Activated T-helper 2 cell treated with anti-CD3 and anti-CD28 coated beads, Interferon-gamma antibody, Interleukin-2, Interleukin-4, amounts not matched to agents 10 μg/mL and 5 μg/mL and 100 μg/mL, durations not matched to agents 14 hours and 24 hours and 36 hours (primary cell): ENCODE measurements around the gene PFAS. TPM values are rescaled to one million over a fixed set of nuclear protein-coding genes. Genes with fewer than 3 reads are reported as not detected.

Source experiments
- DNase-seq: peaks from one replicate; pipeline ENCODE4 v3.0.0; 2021; ENCODE audit warnings: low spot score
- H3K27ac Mint-ChIP-seq: one replicate; pipeline ENCODE4 v1.8.0; 2021; ENCODE audit warnings: mixed read lengths
- H3K27me3 Mint-ChIP-seq: one replicate; pipeline ENCODE4 v1.8.0; 2021; ENCODE audit warnings: low read depth, mixed read lengths
- H3K36me3 Mint-ChIP-seq: one replicate; pipeline ENCODE4 v1.8.0; 2021; ENCODE audit warnings: low read depth, mixed read lengths
- H3K4me1 Mint-ChIP-seq: one replicate; pipeline ENCODE4 v1.8.0; 2021; ENCODE audit warnings: low read depth, mixed read lengths
- H3K4me3 Mint-ChIP-seq: one replicate; pipeline ENCODE4 v1.8.0; 2021; ENCODE audit warnings: low read depth, mild to moderate bottlenecking, moderate library complexity, mixed read lengths
- H3K9me3 Mint-ChIP-seq: one replicate; pipeline ENCODE4 v1.8.0; 2021; ENCODE audit warnings: mixed read lengths
- intact Hi-C: fragments of 100-400 bp; cut with micrococcal nuclease; formaldehyde crosslinking; loops from one replicate; pipeline ENCODE4 v1.15.1; 2023
- total RNA-seq: library from RNA; stranded (reverse); gene quantifications from 2 replicates; pipeline ENCODE4 v1.2.3, GENCODE V29; 2022

The PFAS gene
- total RNA-seq, 1 donor from 2014 or later, result 165 TPM

DNA sequence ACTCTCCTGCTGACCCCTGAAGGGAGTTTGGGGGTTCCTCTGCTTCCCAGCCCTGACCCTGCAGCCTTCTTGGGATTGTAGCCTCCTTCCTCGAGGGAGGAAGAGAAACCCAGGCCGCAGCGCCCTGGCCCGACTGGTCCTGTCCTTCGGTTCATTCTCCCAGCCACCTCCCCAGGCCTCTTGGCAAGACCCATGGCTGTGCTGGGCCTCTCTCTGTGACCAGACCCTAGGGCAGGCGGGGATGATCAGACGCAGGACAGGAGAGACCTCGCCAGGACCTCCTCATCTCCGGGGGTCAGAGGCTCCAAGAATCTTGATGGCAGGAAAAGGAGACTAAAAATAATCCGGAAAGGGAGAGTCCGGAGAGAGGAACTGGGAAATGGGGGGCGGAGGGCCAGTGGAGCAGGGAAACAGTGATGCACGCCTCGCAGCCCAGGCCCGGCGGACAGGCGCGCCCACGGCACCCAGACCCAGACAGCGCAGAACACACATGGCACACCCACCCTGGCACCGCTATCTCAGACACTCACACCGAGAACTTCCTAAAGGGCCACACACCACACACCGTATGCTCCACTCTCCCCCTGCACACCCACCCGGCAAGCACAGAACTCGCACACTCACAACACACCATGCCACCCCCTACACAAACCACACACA is 62.2 kb downstream of the PFAS start:
- no peak for DNase-seq
- no peaks in the 10 kb centered on the region for H3K4me1 Mint-ChIP-seq

DNA sequence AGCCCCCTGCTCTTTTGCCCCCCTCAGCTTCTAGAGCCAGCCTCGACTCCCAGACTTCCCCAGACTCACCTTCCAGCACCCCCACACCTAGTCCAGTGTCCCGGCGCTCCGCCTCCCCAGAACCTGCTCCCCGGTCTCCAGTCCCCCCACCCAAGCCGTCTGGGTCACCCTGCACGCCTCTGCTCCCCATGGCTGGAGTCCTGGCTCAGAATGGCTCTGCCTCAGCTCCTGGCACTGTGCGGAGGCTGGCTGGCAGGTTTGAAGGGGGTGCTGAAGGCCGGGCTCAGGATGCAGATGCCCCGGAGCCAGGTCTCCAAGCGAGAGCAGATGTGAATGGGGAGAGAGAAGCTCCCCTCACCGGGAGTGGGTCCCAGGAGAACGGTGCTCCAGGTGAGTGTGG is 63.2 kb downstream of the PFAS start:
- intact Hi-C loops, result no loop called here
- Mint-ChIP-seq H3K4me1 (no peaks in the 10 kb centered on the region), H3K9me3 (no peaks in the 10 kb centered on the region), H3K27me3 (peaks cover 9% of the 10 kb centered on the region), H3K4me3 (no peak overlapping the region), H3K36me3 (no peaks in the 10 kb centered on the region), H3K27ac (no peak overlapping the region)
- no peak for DNase-seq

More for the DNA sequence above, 62.2 kb downstream of the PFAS start:
- no peaks in the 10 kb centered on the region for H3K36me3 Mint-ChIP-seq
- H3K27me3 Mint-ChIP-seq, result peaks cover 7% of the 10 kb centered on the region
- intact Hi-C loops, result no loop called here
- no peak overlapping the region for H3K27ac Mint-ChIP-seq
- no peaks in the 10 kb centered on the region for H3K9me3 Mint-ChIP-seq
- H3K4me3 Mint-ChIP-seq, result no peak overlapping the region

DNA sequence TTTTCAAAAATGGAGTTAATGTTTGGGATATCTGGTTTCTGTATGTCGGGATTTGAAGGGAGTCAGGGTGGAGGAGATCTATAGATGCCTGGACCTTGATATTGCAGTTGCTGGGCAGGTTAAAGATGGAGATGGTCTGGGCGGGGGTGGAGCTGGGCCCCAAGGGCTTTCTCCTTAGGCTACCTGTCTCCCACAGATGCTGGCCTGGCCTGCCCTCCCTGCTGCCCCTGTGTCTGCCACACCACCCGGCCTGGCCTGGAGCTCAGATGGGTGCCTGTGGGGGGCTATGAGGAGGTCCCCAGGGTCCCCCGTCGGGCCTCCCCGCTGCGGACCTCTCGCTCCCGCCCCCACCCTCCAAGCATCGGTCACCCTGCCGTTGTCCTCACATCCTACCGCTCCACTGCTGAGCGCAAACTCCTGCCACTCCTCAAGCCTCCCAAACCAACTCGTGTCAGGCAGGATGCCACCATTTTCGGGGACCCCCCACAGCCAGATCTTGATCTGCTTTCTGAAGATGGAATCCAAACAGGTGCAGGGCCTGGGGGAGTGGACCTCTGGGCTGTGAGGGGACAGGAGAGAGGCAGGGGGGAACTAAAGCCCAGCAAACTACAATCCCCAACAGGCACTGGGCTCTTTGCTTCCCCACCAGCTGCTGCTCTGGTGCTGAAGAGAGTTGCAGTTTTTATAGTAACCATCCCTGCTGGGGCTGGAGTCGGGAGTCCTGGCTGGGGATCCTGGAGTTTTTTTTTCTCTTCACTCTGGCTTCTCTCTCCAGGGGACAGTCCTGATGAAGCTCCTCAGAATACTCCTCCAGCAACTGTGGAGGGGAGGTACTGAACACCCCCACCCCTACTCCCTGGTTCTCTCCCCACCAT is 63.9 kb downstream of the PFAS start:
- no peaks in the 10 kb centered on the region for H3K9me3 Mint-ChIP-seq
- H3K27me3 Mint-ChIP-seq, result peaks cover 9% of the 10 kb centered on the region
- no peak overlapping the region for H3K27ac Mint-ChIP-seq
- DNase-seq, result no peak
- H3K4me3 Mint-ChIP-seq, result no peak overlapping the region
- intact Hi-C loops, result no loop called here
- H3K36me3 Mint-ChIP-seq, result no peaks in the 10 kb centered on the region
- H3K4me1 Mint-ChIP-seq, result no peaks in the 10 kb centered on the region

DNA sequence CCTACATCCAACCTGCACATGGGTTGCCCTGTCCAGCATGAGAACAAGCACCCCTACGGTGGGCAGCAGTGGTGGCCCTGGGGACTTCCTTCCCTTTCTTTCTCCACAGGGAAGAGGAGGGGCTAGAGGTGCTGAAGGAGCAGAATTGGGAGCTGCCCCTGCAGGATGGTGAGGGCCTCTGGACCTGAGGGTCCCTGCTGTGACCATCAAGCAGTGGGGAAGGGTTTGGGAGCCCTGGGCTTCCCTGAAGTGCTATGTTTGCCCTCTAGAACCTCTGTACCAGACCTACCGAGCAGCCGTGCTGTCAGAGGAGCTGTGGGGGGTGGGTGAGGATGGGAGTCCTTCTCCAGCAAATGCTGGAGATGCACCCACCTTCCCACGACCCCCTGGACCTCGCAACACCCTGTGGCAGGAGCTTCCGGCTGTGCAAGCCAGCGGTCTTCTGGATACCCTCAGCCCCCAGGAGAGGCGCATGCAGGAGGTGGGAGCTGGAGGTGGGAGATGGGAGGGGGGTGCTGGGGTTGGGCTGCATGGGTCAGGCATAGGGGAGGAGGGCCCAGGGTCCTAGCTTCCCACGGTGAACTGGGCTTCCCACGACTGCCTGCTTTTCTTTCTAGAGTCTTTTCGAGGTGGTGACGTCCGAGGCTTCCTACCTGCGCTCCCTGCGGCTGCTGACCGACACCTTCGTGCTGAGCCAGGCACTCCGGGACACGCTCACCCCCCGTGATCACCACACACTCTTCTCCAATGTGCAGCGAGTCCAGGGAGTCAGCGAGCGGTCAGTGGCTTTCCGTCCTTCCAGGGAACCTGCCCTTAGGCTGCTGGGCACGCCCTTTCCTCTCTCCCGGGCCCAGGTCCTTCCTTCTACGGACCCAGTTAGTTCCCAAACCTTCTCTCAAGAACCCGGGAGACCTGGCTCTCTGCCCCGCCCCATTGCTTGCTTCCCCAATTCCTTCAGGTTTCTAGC is 66.0 kb downstream of the PFAS start:
- Mint-ChIP-seq H3K27me3 (peaks cover 9% of the 10 kb centered on the region), H3K36me3 (no peaks in the 10 kb centered on the region), H3K4me1 (no peaks in the 10 kb centered on the region), H3K27ac (no peak overlapping the region), H3K9me3 (no peaks in the 10 kb centered on the region), H3K4me3 (no peak overlapping the region)
- intact Hi-C loops, result no loop called here
- no peak for DNase-seq

DNA sequence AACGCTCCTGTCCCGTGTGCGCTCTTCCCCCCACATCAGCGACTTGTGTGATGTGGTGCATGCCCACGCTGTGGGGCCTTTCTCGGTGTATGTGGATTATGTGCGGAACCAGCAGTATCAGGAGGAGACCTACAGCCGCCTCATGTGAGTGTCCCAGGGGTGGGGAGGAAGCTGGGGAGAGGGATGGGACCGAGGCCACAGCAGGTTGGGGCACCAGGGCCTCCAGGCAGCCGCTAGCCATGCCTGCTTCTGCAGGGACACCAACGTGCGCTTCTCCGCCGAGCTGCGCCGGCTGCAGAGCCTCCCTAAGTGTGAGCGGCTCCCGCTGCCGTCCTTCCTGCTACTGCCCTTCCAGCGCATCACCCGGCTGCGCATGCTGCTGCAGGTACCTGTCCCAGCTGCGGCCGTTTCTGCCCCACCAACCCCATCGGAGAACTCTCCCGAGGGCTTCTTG is 66.7 kb downstream of the PFAS start:
- no peak overlapping the region for H3K4me3 Mint-ChIP-seq
- H3K9me3 Mint-ChIP-seq, result no peaks in the 10 kb centered on the region
- H3K4me1 Mint-ChIP-seq, result no peaks in the 10 kb centered on the region
- no peak for DNase-seq
- intact Hi-C loops, result no loop called here
- no peaks in the 10 kb centered on the region for H3K36me3 Mint-ChIP-seq
- H3K27me3 Mint-ChIP-seq, result peaks cover 13% of the 10 kb centered on the region
- no peak overlapping the region for H3K27ac Mint-ChIP-seq

DNA sequence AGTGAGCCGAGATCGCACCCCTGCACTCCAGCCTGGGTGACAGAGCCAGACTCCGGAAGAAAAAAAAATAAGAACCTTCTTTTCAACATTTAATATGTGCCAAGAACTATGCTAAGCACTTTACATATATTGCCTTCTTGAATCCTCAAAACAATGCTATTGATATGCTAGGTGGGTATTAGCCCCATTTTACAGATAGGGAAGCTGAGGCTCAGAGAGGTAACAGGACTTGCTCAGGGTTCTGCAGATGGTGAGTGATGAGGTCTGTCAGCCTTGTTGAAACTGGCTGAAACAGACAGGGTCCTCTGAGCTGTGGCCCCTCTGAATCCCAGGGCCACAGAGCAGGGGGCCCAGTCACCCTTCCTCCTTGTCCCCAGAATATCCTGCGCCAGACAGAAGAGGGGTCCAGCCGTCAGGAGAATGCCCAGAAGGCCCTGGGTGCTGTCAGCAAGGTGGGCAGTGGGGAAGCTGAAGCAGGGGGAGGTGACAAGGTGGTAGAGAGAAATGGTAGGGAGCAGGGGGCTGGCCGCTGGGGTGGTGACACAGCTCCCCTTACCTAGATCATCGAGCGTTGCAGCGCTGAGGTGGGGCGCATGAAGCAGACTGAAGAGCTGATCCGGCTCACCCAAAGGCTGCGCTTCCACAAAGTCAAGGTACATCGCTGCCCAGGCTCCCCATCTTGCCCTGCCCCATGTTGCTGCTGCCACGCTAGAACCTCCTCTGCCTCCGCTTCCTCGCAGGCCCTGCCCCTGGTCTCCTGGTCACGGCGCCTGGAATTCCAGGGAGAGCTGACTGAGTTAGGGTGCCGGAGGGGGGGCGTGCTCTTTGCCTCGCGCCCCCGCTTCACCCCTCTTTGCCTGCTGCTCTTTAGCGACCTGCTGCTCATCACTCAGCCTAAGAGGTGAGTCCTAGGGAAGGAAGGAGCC is 69.2 kb downstream of the PFAS start:
- intact Hi-C loops, result no loop called here
- H3K4me1 Mint-ChIP-seq, result no peaks in the 10 kb centered on the region
- H3K27me3 Mint-ChIP-seq, result peaks cover 13% of the 10 kb centered on the region
- no peak overlapping the region for H3K4me3 Mint-ChIP-seq
- no peaks in the 10 kb centered on the region for H3K36me3 Mint-ChIP-seq
- H3K27ac Mint-ChIP-seq, result no peak overlapping the region
- no peaks in the 10 kb centered on the region for H3K9me3 Mint-ChIP-seq
- no peak for DNase-seq

Other genes starting within 250 kb of the PFAS start
- gene GUCY2D, start 246.7 kb upstream of the PFAS start, total RNA-seq, result not detected in 2 replicates
- not detected in 2 replicates for gene ALOX15B, start 210.2 kb upstream of the PFAS start, total RNA-seq
- 0.87 and 1.4 TPM in 2 replicates for gene ALOX12B, start 161.6 kb upstream of the PFAS start, total RNA-seq
- gene ALOXE3, start 130.8 kb upstream of the PFAS start, total RNA-seq, result not detected in 2 replicates
- 2.4 and 3.1 TPM in 2 replicates for gene HES7, start 125.2 kb upstream of the PFAS start, total RNA-seq
- gene PER1, start 96.9 kb upstream of the PFAS start, total RNA-seq, result 41.8 and 43.2 TPM in 2 replicates
- 44.6 and 44.7 TPM in 2 replicates for gene VAMP2, start 86.3 kb upstream of the PFAS start, total RNA-seq
- 18.7 and 25.0 TPM in 2 replicates for gene TMEM107, start 72.9 kb upstream of the PFAS start, total RNA-seq
- gene BORCS6, start 59.1 kb upstream of the PFAS start, total RNA-seq, result 7.8 and 8.0 TPM in 2 replicates
- 113 TPM in 2 replicates for gene AURKB, start 38.7 kb upstream of the PFAS start, total RNA-seq
- gene CTC1, start 1.2 kb upstream of the PFAS start, total RNA-seq, result 76.7 and 81.0 TPM in 2 replicates
- 61.4 and 64.1 TPM in 2 replicates for gene RANGRF, start 39.4 kb downstream of the PFAS start, total RNA-seq
- gene SLC25A35, start 46.1 kb downstream of the PFAS start, total RNA-seq, result 6.8 and 7.4 TPM in 2 replicates
- not detected in 2 replicates for gene ARHGEF15, start 61.0 kb downstream of the PFAS start, total RNA-seq
- gene ODF4, start 90.6 kb downstream of the PFAS start, total RNA-seq, result not detected in 2 replicates
- gene RPL26, start 133.9 kb downstream of the PFAS start, total RNA-seq, result 2,352 and 2,379 TPM in 2 replicates
- gene RNF222, start 148.5 kb downstream of the PFAS start, total RNA-seq, result not detected in 2 replicates
- 66.6 and 66.9 TPM in 2 replicates for gene NDEL1, start 186.6 kb downstream of the PFAS start, total RNA-seq